Adipocyte (in vitro differentiated cells): ENCODE data around the gene GREM2.

ENCODE experiments used
- DNase-seq: peaks from one replicate; pipeline ENCODE4 v3.0.0-alpha.2; 2015; ENCODE audit warnings: low read depth
- H3K27me3 ChIP-seq: replicated peaks from 2 replicates; pipeline ENCODE4 v1.7.0; 2013; ENCODE audit warnings: mild to moderate bottlenecking, low read length, moderate library complexity; ENCODE audit not compliant: control insufficient read depth, insufficient read depth
- H3K36me3 ChIP-seq: 2 replicates; pipeline ENCODE4 v1.7.0; 2013; ENCODE audit warnings: low read length, mild to moderate bottlenecking, moderate library complexity; ENCODE audit not compliant: control insufficient read depth, insufficient read depth, severe bottlenecking
- H3K4me1 ChIP-seq: 2 replicates; pipeline ENCODE4 v1.7.0; 2013; ENCODE audit warnings: mild to moderate bottlenecking, low read length, moderate library complexity; ENCODE audit not compliant: control insufficient read depth, insufficient read depth
- H3K4me3 ChIP-seq: 2 replicates; pipeline ENCODE4 v1.7.0; 2013; ENCODE audit warnings: mild to moderate bottlenecking, low read length, moderate library complexity
- H3K9ac ChIP-seq: 2 replicates; pipeline ENCODE4 v1.7.0; 2013; ENCODE audit warnings: mild to moderate bottlenecking, low read length, moderate library complexity
- H3K9me3 ChIP-seq: 2 replicates; pipeline ENCODE4 v1.7.0; 2013; ENCODE audit warnings: mild to moderate bottlenecking, low read length, moderate library complexity; ENCODE audit not compliant: control insufficient read depth

Gene GREM2

DNA sequence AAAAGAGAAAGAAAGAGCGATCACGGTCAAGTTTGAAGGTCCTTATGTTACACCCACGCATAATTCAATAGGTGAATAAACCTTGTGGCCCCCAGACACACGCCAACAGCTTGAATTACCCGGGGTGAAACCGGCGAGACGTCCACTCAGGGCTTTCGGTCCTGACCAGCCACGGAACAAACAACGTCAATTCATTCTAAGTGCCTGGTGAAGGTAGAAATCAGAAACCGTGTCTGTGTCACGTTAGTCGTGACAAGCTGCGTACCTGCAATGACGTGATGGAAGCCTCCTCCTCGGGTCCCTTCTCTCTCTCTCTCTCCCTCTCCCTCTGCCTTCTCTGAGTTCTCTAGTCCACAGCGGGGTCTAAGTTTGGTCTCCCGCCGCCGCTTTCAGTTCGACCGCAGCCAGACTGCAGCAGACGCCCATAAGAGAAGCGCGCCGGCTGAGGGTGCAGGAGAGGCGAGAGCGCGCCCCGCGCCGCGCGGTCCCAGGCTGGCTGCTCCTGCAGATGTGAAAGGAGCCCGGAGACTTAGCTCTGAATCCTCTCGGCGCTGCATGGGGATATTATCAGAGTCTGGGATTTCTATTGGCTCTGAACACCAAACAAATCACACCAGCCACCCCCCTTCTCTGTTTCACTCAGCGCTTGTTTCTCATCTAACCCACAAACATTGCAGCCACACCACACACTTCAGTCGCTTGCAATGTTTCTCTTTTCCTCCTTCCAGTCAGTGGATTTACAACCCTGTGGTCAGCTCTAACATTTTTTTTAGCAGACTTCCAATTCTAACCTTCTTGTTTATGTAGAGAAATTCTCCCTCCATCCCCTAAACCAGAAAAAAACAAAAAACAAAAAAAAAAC lies at the start of gene GREM2:
Gene GREM2, minus strand, starts transcription at position 537 of the 862 bp plus-strand sequence. CDS start 118,680 bp downstream, outside the sequence.
- DNase-seq, result peak; percentile 90
- Histone ChIP-seq H3K9ac (peak within 1 kb of the TSS; percentile 87), H3K4me1 (peaks cover 17% of the 10 kb centered on the region), H3K36me3 (no peaks in the 10 kb centered on the region), H3K4me3 (peak within 1 kb of the TSS; percentile 99), H3K27me3 (no peaks in the 10 kb centered on the region), H3K9me3 (no peaks in the 10 kb centered on the region)

GRCh38 chr1:240658312-240658960 lies 46.5 kb upstream of the GREM2 start:
- H3K9me3 ChIP-seq, result no peaks in the 10 kb centered on the region
- H3K9ac ChIP-seq, result no peak overlapping the region
- H3K27me3 ChIP-seq, result no peaks in the 10 kb centered on the region
- H3K4me3 ChIP-seq, result no peak overlapping the region
- H3K36me3 ChIP-seq, result no peaks in the 10 kb centered on the region
- peak; percentile 48 for DNase-seq
- H3K4me1 ChIP-seq, result peaks cover 10% of the 10 kb centered on the region

- H3K4me1 ChIP-seq, result peaks cover 16% of the 10 kb centered on the region
- H3K27me3 ChIP-seq, result no peaks in the 10 kb centered on the region
- no peaks in the 10 kb centered on the region for H3K36me3 ChIP-seq
- H3K9ac ChIP-seq, result no peak overlapping the region
- H3K4me3 ChIP-seq, result no peak overlapping the region
- DNase-seq, result no peak
- no peaks in the 10 kb centered on the region for H3K9me3 ChIP-seq
These were observed 44.6 kb upstream of the GREM2 start for GRCh38 chr1:240656531-240656930.

DNA sequence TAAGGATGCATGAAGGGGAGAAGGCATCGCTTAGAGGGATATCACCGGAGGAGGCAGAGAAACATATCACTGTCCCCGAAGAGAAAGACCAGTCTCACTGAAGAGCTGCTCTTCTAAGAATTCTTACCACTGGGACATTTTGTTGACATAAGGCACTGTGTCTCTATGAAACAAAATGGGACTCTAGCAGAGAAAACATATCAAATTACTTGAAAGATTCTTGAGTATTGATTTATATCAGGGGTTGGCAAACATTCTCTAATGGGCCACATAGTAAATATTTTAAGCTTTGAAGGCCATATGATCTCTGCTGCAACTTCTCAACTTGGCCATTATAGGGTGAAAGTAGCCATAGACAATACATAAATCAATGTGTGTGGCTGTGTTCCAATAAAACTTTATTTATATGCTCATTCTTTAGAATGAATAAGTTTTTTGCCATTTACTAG lies 41.0 kb upstream of the GREM2 start:
- peaks cover 17% of the 10 kb centered on the region for H3K4me1 ChIP-seq

GRCh38 chr1:240652549-240652948 lies 40.6 kb upstream of the GREM2 start:
- no peaks in the 10 kb centered on the region for H3K36me3 ChIP-seq
- H3K4me1 ChIP-seq, result peaks cover 17% of the 10 kb centered on the region
- H3K9ac ChIP-seq, result no peak overlapping the region
- DNase-seq, result no peak
- peak overlapping the region; percentile 59 for H3K4me3 ChIP-seq
- no peaks in the 10 kb centered on the region for H3K27me3 ChIP-seq
- no peaks in the 10 kb centered on the region for H3K9me3 ChIP-seq

More for the DNA sequence above, 41.0 kb upstream of the GREM2 start:
- DNase-seq, result no peak
- no peaks in the 10 kb centered on the region for H3K27me3 ChIP-seq
- H3K9me3 ChIP-seq, result no peaks in the 10 kb centered on the region
- H3K36me3 ChIP-seq, result no peaks in the 10 kb centered on the region
- peak overlapping the region; percentile 59 for H3K4me3 ChIP-seq
- no peak overlapping the region for H3K9ac ChIP-seq

DNA sequence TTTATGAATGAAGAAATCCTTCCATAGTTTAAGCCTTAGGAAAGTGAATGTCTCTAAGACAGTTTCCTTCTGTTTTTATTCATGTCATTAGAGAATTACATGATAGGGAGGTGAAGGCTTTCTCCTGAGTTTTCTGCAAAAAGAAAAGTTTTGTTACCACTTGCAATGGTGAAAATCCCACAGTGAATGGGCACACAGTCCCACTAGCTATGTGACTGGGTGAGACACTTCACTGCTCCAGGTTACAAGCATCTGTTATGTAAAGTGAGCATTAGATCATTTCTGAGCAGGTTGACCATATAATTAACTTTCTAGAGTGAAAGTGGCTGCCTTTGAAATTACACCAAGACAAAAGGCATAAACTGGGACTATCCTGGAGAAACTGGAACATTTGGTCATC lies 38.9 kb upstream of the GREM2 start:
- H3K9me3 ChIP-seq, result no peaks in the 10 kb centered on the region
- DNase-seq, result no peak
- H3K27me3 ChIP-seq, result no peaks in the 10 kb centered on the region
- H3K36me3 ChIP-seq, result no peaks in the 10 kb centered on the region
- peaks cover 25% of the 10 kb centered on the region for H3K4me1 ChIP-seq
- H3K4me3 ChIP-seq, result no peak overlapping the region
- no peak overlapping the region for H3K9ac ChIP-seq

- Histone ChIP-seq H3K27me3 (no peaks in the 10 kb centered on the region), H3K4me3 (peak overlapping the region; percentile 43), H3K9me3 (no peaks in the 10 kb centered on the region), H3K9ac (no peak overlapping the region), H3K4me1 (peaks cover 25% of the 10 kb centered on the region), H3K36me3 (no peaks in the 10 kb centered on the region)
- no peak for DNase-seq
These were observed 38.1 kb upstream of the GREM2 start for GRCh38 chr1:240649733-240650721.

DNA sequence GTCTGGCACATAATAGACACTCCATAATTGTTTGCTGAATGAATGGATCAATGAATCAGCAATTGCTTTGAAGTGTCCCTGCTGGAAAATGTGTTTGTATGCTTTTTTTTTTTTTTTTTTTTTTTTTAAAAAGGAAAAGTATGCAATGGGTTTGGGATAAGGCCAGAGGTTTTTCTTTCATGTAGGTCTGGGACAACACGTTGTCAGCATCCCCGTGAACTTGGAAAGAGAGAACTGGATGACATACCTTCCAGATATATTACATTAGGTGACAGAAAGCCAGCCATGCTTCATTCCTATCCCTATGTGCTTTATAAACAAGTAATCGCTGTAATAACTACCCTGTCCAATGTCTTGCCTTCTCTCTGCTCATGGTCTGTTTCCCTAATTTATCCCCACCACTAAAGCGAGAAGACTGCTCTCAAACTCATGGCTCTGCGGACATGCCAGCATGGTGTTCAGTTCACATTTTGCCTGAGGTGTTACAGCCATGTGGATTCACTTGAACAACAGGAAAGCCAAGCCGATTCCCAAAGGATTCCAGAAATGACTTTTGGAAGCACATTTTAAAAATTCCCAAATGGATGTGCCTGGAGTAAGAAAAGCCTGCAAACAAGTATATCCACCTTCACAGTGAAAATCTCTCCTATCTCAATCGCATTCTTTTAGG lies 34.8 kb upstream of the GREM2 start:
- no peaks in the 10 kb centered on the region for H3K27me3 ChIP-seq
- no peak overlapping the region for H3K4me3 ChIP-seq
- no peaks in the 10 kb centered on the region for H3K36me3 ChIP-seq
- peaks cover 17% of the 10 kb centered on the region for H3K4me1 ChIP-seq
- DNase-seq, result no peak
- no peaks in the 10 kb centered on the region for H3K9me3 ChIP-seq
- no peak overlapping the region for H3K9ac ChIP-seq

- H3K9ac ChIP-seq, result no peak overlapping the region
- no peaks in the 10 kb centered on the region for H3K9me3 ChIP-seq
- no peak for DNase-seq
These were observed 32.8 kb upstream of the GREM2 start for GRCh38 chr1:240644732-240645131.

GRCh38 chr1:240635466-240636256 lies 23.7 kb upstream of the GREM2 start:
- no peak for DNase-seq
- H3K27me3 ChIP-seq, result no peaks in the 10 kb centered on the region
- peaks cover 4% of the 10 kb centered on the region for H3K9me3 ChIP-seq
- no peak overlapping the region for H3K9ac ChIP-seq
- no peaks in the 10 kb centered on the region for H3K4me1 ChIP-seq
- no peak overlapping the region for H3K4me3 ChIP-seq
- no peaks in the 10 kb centered on the region for H3K36me3 ChIP-seq

More at GRCh38 chr1:240644732-240645131, 32.8 kb upstream of the GREM2 start:
- no peak overlapping the region for H3K4me3 ChIP-seq
- H3K36me3 ChIP-seq, result no peaks in the 10 kb centered on the region
- H3K27me3 ChIP-seq, result no peaks in the 10 kb centered on the region
- H3K4me1 ChIP-seq, result peaks cover 11% of the 10 kb centered on the region
